H1 (cell line): ENCODE measurements around the gene CDCA3. TPM values are rescaled to one million over a fixed set of nuclear protein-coding genes. Genes with fewer than 3 reads are reported as not detected.

Source experiments
- CTCF ChIA-PET: fragments of 300-600 bp; sonication (Branson Sonifier 250); formaldehyde crosslinking; loops from one replicate; lab custom pipeline; 2021; ENCODE audit not compliant: partially characterized antibody; lab: Charles Lee
- POLR2A ChIA-PET: fragments of 300-600 bp; sonication (Branson Sonifier 250); formaldehyde crosslinking; loops from one replicate; lab custom pipeline; 2021; ENCODE audit warnings: inconsistent platforms; ENCODE audit not compliant: partially characterized antibody; lab: Charles Lee
- DNase-seq, 2 experiments: peaks; one replicate each; pipeline versions ENCODE4 v3.0.0 to v3.0.0-alpha.2; 2010 to 2022; ENCODE audit warnings: low spot score in 2 of 2, low read depth in 1 of 2, mixed read lengths in 1 of 2
- FAIRE-seq: peaks from 2 replicates; lab custom pipeline; 2011; peaks lifted over from hg19 to GRCh38; lab: Jason Lieb, UNC
- H2AFZ ChIP-seq: 2 replicates; pipeline ENCODE4 v1.8.1; 2012; ENCODE audit warnings: low read length, inconsistent platforms
- H2AK5ac ChIP-seq: 2 replicates; pipeline ENCODE4 v1.6.1; 2013; ENCODE audit warnings: low read depth, low read length
- H2BK120ac ChIP-seq: replicated peaks from 2 replicates; pipeline ENCODE3; 2013; ENCODE audit warnings: low read depth, low read length, inconsistent platforms
- H2BK12ac ChIP-seq: 2 replicates; pipeline ENCODE4 v1.6.1; 2013; ENCODE audit warnings: low read depth, low read length
- H2BK15ac ChIP-seq: 2 replicates; pipeline ENCODE4 v1.6.1; 2013; ENCODE audit warnings: low read length
- H2BK20ac ChIP-seq: 2 replicates; pipeline ENCODE4 v1.6.1; 2013; ENCODE audit warnings: low read length
- H2BK5ac ChIP-seq: 2 replicates; pipeline ENCODE4 v1.6.1; 2013; ENCODE audit warnings: low read depth, low read length
- H3K14ac ChIP-seq: 2 replicates; pipeline ENCODE4 v1.6.1; 2013; ENCODE audit warnings: inconsistent platforms; ENCODE audit not compliant: insufficient read length
- H3K18ac ChIP-seq: 2 replicates; pipeline ENCODE4 v1.6.1; 2013; ENCODE audit warnings: low read length; ENCODE audit errors: extremely low read depth
- H3K23ac ChIP-seq: 2 replicates; pipeline ENCODE4 v1.6.1; 2013; ENCODE audit warnings: inconsistent platforms; ENCODE audit not compliant: insufficient read length
- H3K23me2 ChIP-seq: 2 replicates; pipeline ENCODE4 v1.6.1; 2013; ENCODE audit warnings: low read depth, low read length
- H3K27ac ChIP-seq: 2 replicates; pipeline ENCODE4 v1.6.1; 2011; ENCODE audit warnings: low read depth, low read length, inconsistent platforms
- H3K27me3 ChIP-seq, 4 experiments: replicated peaks in 1 of 4; 1 replicate in 1 of 4; 2 replicates in 3 of 4; pipeline versions ENCODE4 v1.6.1 to v1.8.1; 2011 to 2013; ENCODE audit warnings: low read length in 3 of 4, mild to moderate bottlenecking in 3 of 4, inconsistent platforms in 2 of 4, mixed read lengths in 2 of 4, moderate library complexity in 1 of 4; ENCODE audit not compliant: control insufficient read depth in 3 of 4, insufficient read depth in 3 of 4; ENCODE audit errors: extremely low read depth in 1 of 4
- H3K36me3 ChIP-seq, 4 experiments: 2 replicates each; pipeline versions ENCODE4 v1.6.1 to v1.8.1; 2011 to 2013; ENCODE audit warnings: mild to moderate bottlenecking in 4 of 4, low read length in 3 of 4, moderate library complexity in 2 of 4, control low read depth in 1 of 4, inconsistent platforms in 1 of 4; ENCODE audit not compliant: insufficient read depth in 4 of 4, control insufficient read depth in 2 of 4
- H3K4ac ChIP-seq: replicated peaks from 2 replicates; pipeline ENCODE3; 2013; ENCODE audit warnings: low read length, low read depth, mixed read lengths, inconsistent platforms; ENCODE audit not compliant: insufficient read length
- H3K4me1 ChIP-seq, 4 experiments: replicated peaks in 1 of 4; 1 replicate in 1 of 4; 2 replicates in 3 of 4; pipeline versions ENCODE4 v1.6.1 to v1.8.1; 2011 to 2013; ENCODE audit warnings: low read length in 3 of 4, inconsistent platforms in 2 of 4, mixed read lengths in 1 of 4; ENCODE audit not compliant: insufficient read depth in 4 of 4, control insufficient read depth in 3 of 4
- H3K4me2 ChIP-seq, 2 experiments: 2 replicates each; pipeline versions ENCODE4 v1.6.1 to v1.8.1; 2011 to 2013; ENCODE audit warnings: low read depth in 2 of 2, low read length in 2 of 2, control low read depth in 1 of 2, inconsistent platforms in 1 of 2, mild to moderate bottlenecking in 1 of 2; ENCODE audit not compliant: insufficient read depth in 1 of 2
- H3K4me3 ChIP-seq, 4 experiments: fragments of 200-600, 300-600 bp in 1 of 4; sonication (generic), shearing (Covaris generic), sonication (Bioruptor Twin) in 1 of 4; 2 replicates each; pipeline versions ENCODE4 v1.5.1 to v1.8.1; 2011 to 2016; ENCODE audit warnings: low read length in 4 of 4, low read depth in 3 of 4, control low read depth in 2 of 4, inconsistent platforms in 2 of 4, mild to moderate bottlenecking in 2 of 4, mixed read lengths in 1 of 4, moderate library complexity in 1 of 4; ENCODE audit not compliant: insufficient read depth in 2 of 4; ENCODE audit errors: extremely low read depth in 1 of 4
- H3K56ac ChIP-seq: replicated peaks from 2 replicates; pipeline ENCODE3; 2013; ENCODE audit warnings: low read depth, mild to moderate bottlenecking, mixed read lengths, low read length, inconsistent platforms; ENCODE audit not compliant: insufficient read length
- H3K79me1 ChIP-seq: 2 replicates; pipeline ENCODE4 v1.6.1; 2013; ENCODE audit warnings: low read depth, low read length, control low read depth
- H3K79me2 ChIP-seq, 2 experiments: 2 replicates each; pipeline versions ENCODE4 v1.6.1 to v1.8.1; 2012 to 2013; ENCODE audit warnings: low read length in 2 of 2, mild to moderate bottlenecking in 2 of 2, inconsistent platforms in 1 of 2; ENCODE audit not compliant: insufficient read depth in 2 of 2, control insufficient read depth in 1 of 2
- H3K9ac ChIP-seq, 4 experiments: replicated peaks in 1 of 4; 1 replicate in 1 of 4; 2 replicates in 3 of 4; pipeline versions ENCODE4 v1.6.1 to v1.8.1; 2011 to 2013; ENCODE audit warnings: low read depth in 3 of 4, low read length in 3 of 4, control low read depth in 2 of 4, mild to moderate bottlenecking in 2 of 4, moderate library complexity in 2 of 4, inconsistent platforms in 1 of 4; ENCODE audit errors: extremely low read depth in 1 of 4
- H3K9me3 ChIP-seq, 2 experiments: 2 replicates each; pipeline versions ENCODE4 v1.6.1 to v1.8.1; 2012 to 2013; ENCODE audit warnings: mild to moderate bottlenecking in 2 of 2, moderate library complexity in 2 of 2, control low read depth in 1 of 2, inconsistent platforms in 1 of 2, low read depth in 1 of 2, low read length in 1 of 2, mixed read lengths in 1 of 2; ENCODE audit not compliant: insufficient read depth in 2 of 2
- H4K20me1 ChIP-seq, 2 experiments: replicated peaks in 1 of 2; 2 replicates each; pipeline versions ENCODE3 to v1.8.1; 2011 to 2013; ENCODE audit warnings: inconsistent platforms in 2 of 2, low read length in 2 of 2, mild to moderate bottlenecking in 1 of 2; ENCODE audit not compliant: insufficient read depth in 2 of 2, control insufficient read depth in 1 of 2
- H4K5ac ChIP-seq: 2 replicates; pipeline ENCODE4 v1.6.1; 2013; ENCODE audit warnings: low read length, low read depth, mixed read lengths, inconsistent platforms; ENCODE audit not compliant: insufficient read length
- H4K8ac ChIP-seq: 2 replicates; pipeline ENCODE4 v1.8.0; 2013; ENCODE audit warnings: mild to moderate bottlenecking, moderate library complexity, low read length, inconsistent platforms; ENCODE audit not compliant: insufficient read depth; ENCODE audit errors: extremely low read depth
- H4K91ac ChIP-seq: replicated peaks from 2 replicates; pipeline ENCODE3; 2013; ENCODE audit warnings: low read length, mixed read lengths, inconsistent platforms; ENCODE audit not compliant: insufficient read length
- CREB1 ChIP-seq: IDR thresholded peaks from 2 replicates; pipeline ENCODE4 v1.6.1; 2012; ENCODE audit warnings: inconsistent platforms
- KDM1A ChIP-seq: fragments of 200-600, 300-600 bp; sonication (generic); IDR thresholded peaks from 2 replicates; pipeline ENCODE4 v1.7.1; 2016; ENCODE audit warnings: mild to moderate bottlenecking, low read length, borderline replicate concordance
- RAD21 ChIP-seq, 2 experiments: IDR thresholded peaks in 1 of 2; conservative IDR thresholded peaks in 1 of 2; 2 replicates each; pipeline ENCODE4 v1.6.1; 2011; ENCODE audit warnings: low read depth in 2 of 2, low read length in 2 of 2, improper control_type of control experiment in 1 of 2, inconsistent platforms in 1 of 2, mild to moderate bottlenecking in 1 of 2, moderate library complexity in 1 of 2
- SP1 ChIP-seq: IDR thresholded peaks from 2 replicates; pipeline ENCODE4 v1.6.1; 2011; ENCODE audit warnings: low read depth, low read length
- SP4 ChIP-seq: IDR thresholded peaks from 2 replicates; pipeline ENCODE4 v1.6.1; 2012; ENCODE audit warnings: low read length, inconsistent platforms
- WGBS, 2 experiments: shearing (Covaris generic) in 1 of 2; methylation state at CpG; one replicate each; pipeline versions ENCODE4 v1.1.6 to v1.1.7; 2013 to 2015; ENCODE audit warnings: low lambda C conversion rate in 2 of 2, mixed read lengths in 2 of 2, inconsistent platforms in 1 of 2, low coverage in 1 of 2, missing lambda C conversion rate in 1 of 2; ENCODE audit not compliant: insufficient replicate concordance in 2 of 2, insufficient coverage in 1 of 2, insufficient read length in 1 of 2; ENCODE audit errors: extremely low coverage in 1 of 2, missing lambda C conversion rate in 1 of 2; 5-methylcytosine and 5-hydroxymethylcytosine counted together
- polyA plus RNA-seq, 7 experiments: library from polyadenylated mRNA; depleted of rRNA in 3 of 7; stranded (reverse) in 5 of 7; unstranded in 2 of 7; fragments of >200 nt in 5 of 7; fragments of 200-250 nt in 2 of 7; gene quantifications; 1 replicate in 5 of 7; 2 replicates in 1 of 7; 4 replicates in 1 of 7; pipeline versions ENCODE4 v1.2.1 to v1.2.3, GENCODE V29; 2011 to 2013; ENCODE audit warnings: missing spikeins in 2 of 7, mixed read lengths in 2 of 7
- total RNA-seq: library from RNA; stranded (reverse); fragmentation: NEBNext Ultra II Directional; extraction: Animal tissue kit (Norgen Biotek cat#: 25700); gene quantifications from 2 replicates; pipeline ENCODE4 v1.2.1, GENCODE V29; 2021
- TF ChIP-seq, protein P1 (sequence below): IDR thresholded peaks from 2 replicates; pipeline ENCODE4 v1.6.1; 2012; ENCODE audit warnings: inconsistent platforms
- TF ChIP-seq, protein P2 (sequence below): IDR thresholded peaks from 2 replicates; pipeline ENCODE4 v1.6.1; 2012; ENCODE audit warnings: low read length, inconsistent platforms

The CDCA3 gene
- total and polyA plus RNA-seq, 2 of the 8 experiments (the other 6 are each of a cell fraction or from before 2014, with no cell fraction given): 47.7 to 71.2 TPM

DNA sequence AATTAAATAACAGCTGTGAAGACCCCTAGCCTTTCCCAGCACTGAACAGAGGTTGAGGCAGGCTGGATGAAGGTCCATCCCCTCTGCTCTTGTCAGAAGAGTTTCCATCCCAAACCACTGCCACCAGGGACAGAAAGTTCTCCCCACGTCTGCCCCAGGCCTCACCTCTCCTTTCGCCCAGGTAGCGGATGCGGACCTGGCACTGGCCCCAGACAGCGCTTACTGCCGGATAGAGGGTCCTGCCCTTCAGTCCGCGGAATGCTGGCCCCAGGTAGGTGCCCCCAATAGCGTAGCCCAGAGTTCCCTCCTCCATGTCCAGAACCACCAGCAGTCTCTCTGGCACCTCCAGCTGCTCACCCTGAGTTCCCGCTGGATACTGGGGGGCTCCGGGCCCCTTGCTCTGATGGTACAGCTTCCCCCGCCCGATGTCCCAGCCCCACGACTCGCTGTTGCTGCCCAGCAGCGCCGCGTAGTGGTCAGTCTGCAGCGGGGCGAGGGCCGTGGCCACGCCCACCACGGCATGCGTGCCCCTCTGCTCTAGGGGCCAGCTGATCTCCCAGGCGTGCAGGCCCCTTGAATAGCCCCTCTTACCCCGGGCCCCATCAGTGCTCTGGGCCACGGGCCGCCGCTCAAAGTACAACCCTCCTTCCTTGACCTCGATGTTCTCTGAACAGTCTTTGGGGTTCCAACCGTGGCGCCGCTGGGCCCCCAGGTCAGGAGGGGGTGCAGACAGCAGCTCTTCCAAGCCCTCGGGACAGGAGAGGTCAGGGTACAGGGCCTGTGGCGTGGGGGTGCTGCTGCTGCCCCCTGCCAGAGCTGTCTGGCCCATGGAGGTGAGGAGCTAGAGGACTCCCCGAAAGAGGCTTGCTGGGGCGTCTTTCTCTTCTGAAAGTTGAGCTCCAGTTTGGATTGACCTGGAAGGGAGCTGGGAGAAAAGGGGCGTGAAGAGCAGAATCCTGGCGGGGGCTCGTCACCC lies 21.3 kb upstream of the CDCA3 start:
- H3K79me2 ChIP-seq: peaks cover 0 to 26% of the 10 kb centered on the region in 2 experiments; a peak in 2 of 4 replicates
- no peak overlapping the region for H2BK12ac ChIP-seq
- CTCF ChIA-PET: interaction anchor here (0.6 to 10.4 kb wide), 38 partner anchors 10 to 259 kb away, joined by 3 to 216 read pairs (median 8); partner anchors contain the start of genes C12orf57, CDCA3, ENO2 and LPCAT3
- POLR2A ChIA-PET: interaction anchor here (0.8 to 18.9 kb wide), 26 partner anchors 11 to 379 kb away, joined by 3 to 588 read pairs (median 6); partner anchors contain the start of genes ATN1, C12orf57, CDCA3 and EMG1
- H2BK20ac ChIP-seq: no peak overlapping the region
- H3K14ac ChIP-seq: no peak overlapping the region
- peak overlapping the region; percentile 76 for H3K18ac ChIP-seq
- peak overlapping the region; percentile 39 for H4K5ac ChIP-seq
- no peak overlapping the region for H3K23ac ChIP-seq
- H2AK5ac ChIP-seq: no peak overlapping the region
- no peak overlapping the region for H2AFZ ChIP-seq
- peak overlapping the region; percentile 22 for H4K91ac ChIP-seq
- H2BK5ac ChIP-seq: peak overlapping the region; percentile 78; the same call in 1 of the 2 replicates
- H3K56ac ChIP-seq: peak overlapping the region; percentile 87
- H3K79me1 ChIP-seq: 0 out of 2 replicates have a peak, but pooled peaks cover 7% of the 10 kb centered on the region
- no peak overlapping the region for H2BK120ac ChIP-seq
- peaks cover 17% of the 10 kb centered on the region for H3K23me2 ChIP-seq
- peak overlapping the region; percentile 85 to 89 for H3K4me2 ChIP-seq
- peak overlapping the region; percentile 45; the same call in 1 of the 2 replicates for H4K8ac ChIP-seq
- no peaks in the 10 kb centered on the region for H3K9me3 ChIP-seq
- no peak overlapping the region for H2BK15ac ChIP-seq
- peak overlapping the region; percentile 29 for H3K4ac ChIP-seq
- peak in 1 of 2 experiments; percentile 98 for DNase-seq
- peaks cover 2 to 34% (median 14%) of the 10 kb centered on the region in 4 experiments for H3K4me1 ChIP-seq
- FAIRE-seq: no peak
- H3K4me3 ChIP-seq: peak overlapping the region; percentile 42 to 95 (median 86)
- peak overlapping the region; percentile 31 to 78 (median 76); a peak in 6 of 7 replicates for H3K9ac ChIP-seq
- H3K27me3 ChIP-seq: no peaks in the 10 kb centered on the region
- H3K27ac ChIP-seq: peak overlapping the region; percentile 40
- 11% methylated on average over 38 of the region's 40 CpGs; no CpG with 5 or more reads in 1 of the 2 experiments for WGBS, 2 experiments
- H4K20me1 ChIP-seq: peaks cover 25 to 30% of the 10 kb centered on the region in 2 experiments
- peaks cover 8 to 31% (median 13%) of the 10 kb centered on the region in 4 experiments for H3K36me3 ChIP-seq
- TF ChIP-seq CREB1 (peak; percentile 64), RAD21 (IDR thresholded peaks at IDR 0.05 in 1 of 2, conservative IDR thresholded peaks at IDR 0.05 in 1 of 2; ENCODE audit: low read depth in 2 of 2, low read length in 2 of 2) (peak; percentile 50 to 69), KDM1A (no peak), SP4 (peak; percentile 90; the same call in 1 of the 2 replicates), SP1 (peak; percentile 85)
- TF ChIP-seq, protein P1, sequence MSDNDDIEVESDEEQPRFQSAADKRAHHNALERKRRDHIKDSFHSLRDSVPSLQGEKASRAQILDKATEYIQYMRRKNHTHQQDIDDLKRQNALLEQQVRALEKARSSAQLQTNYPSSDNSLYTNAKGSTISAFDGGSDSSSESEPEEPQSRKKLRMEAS: peak; percentile 90
- TF ChIP-seq, protein P2, sequence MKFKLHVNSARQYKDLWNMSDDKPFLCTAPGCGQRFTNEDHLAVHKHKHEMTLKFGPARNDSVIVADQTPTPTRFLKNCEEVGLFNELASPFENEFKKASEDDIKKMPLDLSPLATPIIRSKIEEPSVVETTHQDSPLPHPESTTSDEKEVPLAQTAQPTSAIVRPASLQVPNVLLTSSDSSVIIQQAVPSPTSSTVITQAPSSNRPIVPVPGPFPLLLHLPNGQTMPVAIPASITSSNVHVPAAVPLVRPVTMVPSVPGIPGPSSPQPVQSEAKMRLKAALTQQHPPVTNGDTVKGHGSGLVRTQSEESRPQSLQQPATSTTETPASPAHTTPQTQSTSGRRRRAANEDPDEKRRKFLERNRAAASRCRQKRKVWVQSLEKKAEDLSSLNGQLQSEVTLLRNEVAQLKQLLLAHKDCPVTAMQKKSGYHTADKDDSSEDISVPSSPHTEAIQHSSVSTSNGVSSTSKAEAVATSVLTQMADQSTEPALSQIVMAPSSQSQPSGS: no peak; the same call in 1 of the 2 replicates
